Measurements from ENCODE around the gene RARRES2.

GRCh38 chr7:150361807-150362621, 20.6 kb upstream of the RARRES2 start:
- no peak for TF ChIP-seq YY1 (IDR thresholded peaks at IDR 0.05; ENCODE audit: low read depth)
- TF ChIP-seq CREB1 (IDR thresholded peaks at IDR 0.05; ENCODE audit: low read depth) = no peak
- TF ChIP-seq TAF1 (IDR thresholded peaks at IDR 0.05; ENCODE audit: low read depth) = no peak
- no peak for TF ChIP-seq CEBPB (IDR thresholded peaks at IDR 0.05)
- no peak for TF ChIP-seq EP300 (IDR thresholded peaks at IDR 0.05; ENCODE audit: borderline replicate concordance)
- no peak for TF ChIP-seq EGR1 (IDR thresholded peaks at IDR 0.05)
- TF ChIP-seq RAD21 (IDR thresholded peaks at IDR 0.05; ENCODE audit: low read depth) = no peak
- TF ChIP-seq TCF12 (IDR thresholded peaks at IDR 0.05; ENCODE audit: low read depth) = no peak
- TF ChIP-seq TEAD4 (IDR thresholded peaks at IDR 0.05) = no peak
- no peak for TF ChIP-seq NFIC (IDR thresholded peaks at IDR 0.05)
- TF ChIP-seq REST (IDR thresholded peaks at IDR 0.05; ENCODE audit: low read depth) = no peak
- TF ChIP-seq, protein P1, sequence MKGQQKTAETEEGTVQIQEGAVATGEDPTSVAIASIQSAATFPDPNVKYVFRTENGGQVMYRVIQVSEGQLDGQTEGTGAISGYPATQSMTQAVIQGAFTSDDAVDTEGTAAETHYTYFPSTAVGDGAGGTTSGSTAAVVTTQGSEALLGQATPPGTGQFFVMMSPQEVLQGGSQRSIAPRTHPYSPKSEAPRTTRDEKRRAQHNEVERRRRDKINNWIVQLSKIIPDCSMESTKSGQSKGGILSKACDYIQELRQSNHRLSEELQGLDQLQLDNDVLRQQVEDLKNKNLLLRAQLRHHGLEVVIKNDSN (IDR thresholded peaks at IDR 0.05) = no peak
- TF ChIP-seq FOXM1 (IDR thresholded peaks at IDR 0.05; ENCODE audit: borderline replicate concordance, low read depth) = no peak

Measured in Ishikawa (cell line).